Endothelial cell of umbilical vein (primary cell): Measurements from ENCODE around the gene INSRR.

ENCODE experiments used
- CTCF ChIP-seq, 2 donors: IDR thresholded peaks; 1 replicate in 1 of 2; 2 replicates in 1 of 2; pipeline ENCODE4 v1.5.1; 2011; ENCODE audit warnings: low read length in 2 of 2, mild to moderate bottlenecking in 2 of 2, moderate library complexity in 2 of 2, control low read depth in 1 of 2, inconsistent platforms in 1 of 2, low read depth in 1 of 2; ENCODE audit not compliant: insufficient read depth in 1 of 2; ENCODE audit errors: extremely low read depth in 1 of 2
- EZH2 ChIP-seq: IDR thresholded peaks from 2 replicates; pipeline ENCODE4 v1.6.1; 2012; ENCODE audit warnings: borderline replicate concordance, low read depth, mild to moderate bottlenecking, moderate library complexity, low read length, inconsistent platforms; ENCODE audit not compliant: severe bottlenecking
- JUN ChIP-seq: IDR thresholded peaks from 2 replicates; pipeline ENCODE4 v1.6.1; 2011; ENCODE audit warnings: borderline replicate concordance, low read depth; ENCODE audit not compliant: insufficient read length, insufficient read depth
- MAX ChIP-seq: IDR thresholded peaks from 2 replicates; pipeline ENCODE4 v1.6.1; 2011; ENCODE audit not compliant: insufficient read depth, insufficient read length
- POLR2A ChIP-seq: IDR thresholded peaks from 2 replicates; pipeline ENCODE4 v1.6.1; 2012; ENCODE audit warnings: low read depth, mild to moderate bottlenecking, control low read depth, low read length
- POLR2AphosphoS5 ChIP-seq: IDR thresholded peaks from 2 replicates; pipeline ENCODE4 v1.6.1; 2012; ENCODE audit warnings: low read depth, mild to moderate bottlenecking, control low read depth, low read length, moderate library complexity; ENCODE audit not compliant: insufficient read depth

- peak in 1 of 2 donors; percentile 24 for TF ChIP-seq CTCF (IDR thresholded peaks at IDR 0.05; ENCODE audit: extremely low read depth in 1 of 2, insufficient read depth in 1 of 2, low read depth in 1 of 2, low read length in 2 of 2)
- no peak for TF ChIP-seq POLR2A
- no peak for TF ChIP-seq EZH2
- TF ChIP-seq POLR2AphosphoS5 = no peak
- TF ChIP-seq MAX = no peak
- TF ChIP-seq JUN = no peak
Measured at GRCh38 chr1:156876281-156876680, 17.4 kb upstream of the INSRR start.
